AG09309 (cell line): ENCODE measurements around the gene MEGF6.

Experiments used
- DNase-seq: peaks from one replicate; pipeline ENCODE4 v3.0.0-alpha.2; 2010; ENCODE audit warnings: low read depth
- H3K4me3 ChIP-seq: 2 replicates; pipeline ENCODE4 v1.5.1; 2011; ENCODE audit warnings: mild to moderate bottlenecking, low read depth, low read length, moderate library complexity; ENCODE audit not compliant: control insufficient read depth
- TF ChIP-seq, protein P1 (sequence below): IDR thresholded peaks from 2 replicates; pipeline ENCODE4 v1.5.1; 2011; ENCODE audit warnings: mild to moderate bottlenecking, low read depth, low read length, inconsistent platforms; ENCODE audit not compliant: insufficient read depth, control insufficient read depth; ENCODE audit errors: missing control alignments

The MEGF6 gene

DNA sequence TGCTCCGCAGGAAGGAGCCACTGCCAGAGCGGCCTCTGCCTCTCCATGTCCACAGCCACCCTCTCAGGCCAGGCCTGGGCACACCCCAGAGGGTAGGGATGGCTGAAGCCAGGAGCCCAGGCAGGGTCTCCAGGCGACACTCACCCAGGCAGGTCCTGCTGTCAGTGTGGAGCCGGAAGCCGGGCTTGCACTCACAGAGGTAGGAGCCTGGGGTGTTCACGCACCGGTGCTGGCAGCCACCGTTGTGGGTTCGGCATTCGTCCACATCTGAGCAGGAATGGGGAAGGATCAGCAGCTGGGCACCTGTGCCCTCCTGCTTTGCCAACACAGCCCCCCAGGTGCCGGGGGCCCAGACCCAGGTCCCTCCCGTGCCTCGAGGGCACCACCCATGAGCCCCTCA lies 87.3 kb downstream of the MEGF6 start:
- no peak overlapping the region for H3K4me3 ChIP-seq
- TF ChIP-seq, protein P1, sequence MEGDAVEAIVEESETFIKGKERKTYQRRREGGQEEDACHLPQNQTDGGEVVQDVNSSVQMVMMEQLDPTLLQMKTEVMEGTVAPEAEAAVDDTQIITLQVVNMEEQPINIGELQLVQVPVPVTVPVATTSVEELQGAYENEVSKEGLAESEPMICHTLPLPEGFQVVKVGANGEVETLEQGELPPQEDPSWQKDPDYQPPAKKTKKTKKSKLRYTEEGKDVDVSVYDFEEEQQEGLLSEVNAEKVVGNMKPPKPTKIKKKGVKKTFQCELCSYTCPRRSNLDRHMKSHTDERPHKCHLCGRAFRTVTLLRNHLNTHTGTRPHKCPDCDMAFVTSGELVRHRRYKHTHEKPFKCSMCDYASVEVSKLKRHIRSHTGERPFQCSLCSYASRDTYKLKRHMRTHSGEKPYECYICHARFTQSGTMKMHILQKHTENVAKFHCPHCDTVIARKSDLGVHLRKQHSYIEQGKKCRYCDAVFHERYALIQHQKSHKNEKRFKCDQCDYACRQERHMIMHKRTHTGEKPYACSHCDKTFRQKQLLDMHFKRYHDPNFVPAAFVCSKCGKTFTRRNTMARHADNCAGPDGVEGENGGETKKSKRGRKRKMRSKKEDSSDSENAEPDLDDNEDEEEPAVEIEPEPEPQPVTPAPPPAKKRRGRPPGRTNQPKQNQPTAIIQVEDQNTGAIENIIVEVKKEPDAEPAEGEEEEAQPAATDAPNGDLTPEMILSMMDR, result no peak
- no peak for DNase-seq

DNA sequence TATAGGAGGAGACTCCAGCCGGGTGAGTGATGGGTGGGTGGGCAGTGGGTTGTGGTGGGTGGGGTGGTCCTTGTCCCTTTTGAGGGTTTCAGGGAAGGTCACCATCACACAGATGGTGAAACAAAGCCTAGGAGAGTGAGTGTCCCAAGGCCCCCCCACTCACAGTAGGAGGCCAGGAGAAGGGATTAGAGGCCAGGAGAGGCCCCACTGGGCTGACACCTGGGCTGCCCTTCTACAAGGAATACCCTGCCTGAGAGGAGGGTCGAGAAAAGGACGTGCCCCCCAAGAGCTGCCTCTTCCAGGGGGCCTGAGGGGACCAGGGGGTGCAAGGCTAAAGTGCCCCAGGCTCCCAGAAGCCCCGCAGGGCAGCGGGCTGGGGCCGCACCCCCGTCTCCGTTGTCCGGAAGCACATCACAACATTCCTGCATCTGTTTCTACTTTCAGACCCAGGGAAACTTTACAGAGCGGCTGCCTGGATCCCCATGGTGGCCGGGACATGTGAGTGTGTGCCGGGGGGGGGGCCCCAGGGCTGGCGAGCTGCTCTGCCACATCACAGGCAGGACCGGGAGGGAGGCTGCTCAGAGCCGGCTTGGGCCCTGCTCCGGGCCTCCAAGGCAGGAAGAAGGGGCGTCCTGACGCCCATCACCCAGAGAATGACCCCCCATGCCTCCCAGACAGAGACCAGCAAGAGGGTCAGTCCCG lies 88.6 kb downstream of the MEGF6 start:
- TF ChIP-seq, protein P1, result no peak
- DNase-seq, result peak; percentile 74
- H3K4me3 ChIP-seq, result no peak overlapping the region

DNA sequence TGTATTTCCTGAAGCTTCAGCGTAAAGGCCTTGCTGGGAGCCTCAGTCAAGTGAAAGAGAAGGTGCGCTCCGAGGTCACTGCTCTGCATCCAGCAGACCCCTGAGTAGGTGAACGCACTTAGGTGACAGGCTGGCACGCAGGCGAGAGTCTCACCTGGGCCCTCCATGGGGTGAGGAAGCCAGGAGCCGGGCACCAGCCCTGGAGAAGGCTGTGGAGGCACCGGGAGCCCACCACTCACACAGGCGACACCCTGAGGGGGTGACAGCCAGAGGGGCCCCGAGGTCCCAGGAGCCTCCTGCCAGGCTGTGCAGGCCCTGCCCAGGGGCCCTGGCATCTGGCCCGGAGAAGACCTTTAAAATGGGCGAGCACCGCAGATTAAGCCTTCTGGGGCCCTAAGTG lies 89.2 kb downstream of the MEGF6 start:
- DNase-seq, result no peak
- TF ChIP-seq, protein P1, result no peak
- no peak overlapping the region for H3K4me3 ChIP-seq

DNA sequence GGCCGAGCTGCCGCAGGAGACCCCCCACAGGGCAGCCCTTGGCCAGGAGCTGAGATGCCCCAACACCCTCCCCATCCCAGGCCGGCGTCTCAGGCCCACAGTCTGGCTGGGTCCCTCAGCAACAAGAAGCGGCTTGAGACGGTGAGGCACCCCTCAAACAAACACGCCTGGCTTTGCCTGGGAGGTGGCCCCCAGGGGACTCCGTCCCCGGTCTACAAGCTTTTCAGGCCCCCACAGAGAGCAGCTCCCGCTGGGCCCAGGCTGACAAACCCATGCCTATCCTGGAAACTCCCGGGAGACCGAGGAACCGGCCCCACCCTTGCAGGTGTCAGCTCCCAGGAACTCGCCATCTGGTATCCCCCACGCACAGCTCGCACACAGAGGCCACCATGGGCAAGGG lies 89.9 kb downstream of the MEGF6 start:
- DNase-seq, result no peak
- TF ChIP-seq, protein P1, result no peak
- no peak overlapping the region for H3K4me3 ChIP-seq

DNA sequence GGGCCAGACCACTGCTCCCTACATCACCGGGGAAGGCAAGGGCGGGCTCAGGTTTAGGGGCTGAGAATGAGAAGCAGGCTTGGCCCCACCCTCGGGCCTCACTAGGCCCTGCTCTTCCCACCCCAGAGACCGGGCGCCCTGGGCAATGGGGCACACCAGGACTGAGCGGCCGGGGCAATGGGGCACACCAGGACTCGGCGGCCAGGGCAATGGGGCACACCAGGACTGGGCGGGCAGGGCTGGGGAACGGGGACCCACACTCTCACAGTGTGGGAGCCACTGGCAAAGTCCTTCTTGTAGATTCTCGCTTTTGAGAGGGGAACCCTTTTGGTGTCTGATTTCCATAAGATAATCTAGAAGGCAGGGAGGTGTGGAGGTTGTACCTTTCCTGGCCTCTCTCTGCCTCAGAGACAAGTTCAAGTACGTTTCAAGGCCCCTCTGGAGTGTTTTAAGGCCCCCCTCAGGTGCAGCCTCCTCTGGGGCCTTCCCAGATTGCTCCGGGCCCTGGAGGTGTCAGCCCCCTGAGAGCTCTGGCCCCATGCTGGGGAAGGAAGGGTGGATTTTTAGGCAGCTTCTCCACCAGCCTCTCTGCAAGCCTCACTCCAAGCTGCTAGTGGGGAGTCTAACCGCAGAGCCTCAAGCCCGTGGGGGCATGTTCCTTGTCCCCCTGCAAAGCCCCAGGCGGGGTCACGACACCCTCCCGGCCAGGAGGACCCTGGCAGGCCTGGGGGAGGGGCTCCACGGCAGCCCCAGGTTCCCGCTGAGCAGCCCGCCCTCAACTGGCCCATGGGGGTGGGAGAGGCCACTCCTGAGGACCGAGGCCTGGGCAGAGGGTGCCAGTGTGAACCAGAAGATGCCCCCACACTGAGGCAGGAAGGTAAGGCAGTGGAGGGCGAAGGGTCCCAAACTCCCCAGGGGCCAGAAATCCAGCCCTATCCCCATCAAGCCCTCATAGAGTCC lies 90.6 kb downstream of the MEGF6 start:
- DNase-seq, result no peak
- no peak overlapping the region for H3K4me3 ChIP-seq
- TF ChIP-seq, protein P1, result no peak

DNA sequence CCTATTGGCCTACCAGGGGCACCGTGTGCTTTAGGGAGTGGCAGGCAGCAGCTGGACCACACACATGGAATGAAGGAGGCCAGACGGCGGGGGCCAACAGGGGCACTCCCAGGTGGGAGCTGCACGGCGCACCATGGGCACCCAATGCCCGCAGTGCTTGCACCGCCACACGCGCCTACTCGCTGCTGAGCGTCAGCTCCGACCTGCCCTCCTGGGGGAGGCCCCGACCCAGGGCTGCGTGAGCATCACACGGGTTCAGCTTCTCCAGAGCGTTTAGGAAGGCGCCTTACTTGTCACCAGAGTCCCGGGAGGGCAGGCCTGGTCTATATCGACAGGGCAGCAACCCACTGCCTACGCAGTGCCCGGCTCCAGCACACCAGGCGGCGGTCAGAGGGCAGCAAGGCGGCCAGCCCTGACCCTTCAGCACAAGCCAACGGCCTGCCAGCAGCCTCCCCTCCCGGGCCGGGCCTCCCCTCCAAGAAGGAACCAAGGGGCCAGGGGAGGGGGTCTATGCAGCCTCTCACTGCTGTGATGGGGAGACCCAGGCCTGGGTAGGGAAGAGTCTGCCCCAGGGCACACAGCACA lies 91.9 kb downstream of the MEGF6 start:
- DNase-seq, result no peak
- H3K4me3 ChIP-seq, result no peak overlapping the region
- TF ChIP-seq, protein P1, result no peak
